Sciatic nerve (tissue), 2 donors: Measurements from ENCODE around the gene NDRG4. TPM values are rescaled to one million over a fixed set of nuclear protein-coding genes. Genes with fewer than 3 reads are reported as not detected.

Source experiments
- ATAC-seq: fragments of 200-7000 bp; cut with Tn5 transposase; one replicate; pipeline ENCODE4 v1.9.1; 2020; ENCODE audit warnings: mild to moderate bottlenecking, moderate library complexity
- DNase-seq: peaks from one replicate; pipeline ENCODE4 v3.0.0-alpha.2; 2020; ENCODE audit warnings: low spot score
- intact Hi-C: fragments of 100-400 bp; cut with DNase I; formaldehyde crosslinking; loops from one replicate; pipeline ENCODE4 v1.14.2; 2022
- total RNA-seq: library from RNA; stranded (reverse); fragmentation: NEBNext Ultra II Directional; extraction: Animal tissue kit (Norgen Biotek cat#: 25700); gene quantifications from one replicate; pipeline ENCODE4 v1.2.1, GENCODE V29; 2021
- donor health status: DM: no; HTN: no; CAD: no.
- donor health status: DM: no; HTN: no; CAD: no.

NDRG4 gene
- total RNA-seq, 1 donor from 2014 or later = 7.4 TPM

DNA sequence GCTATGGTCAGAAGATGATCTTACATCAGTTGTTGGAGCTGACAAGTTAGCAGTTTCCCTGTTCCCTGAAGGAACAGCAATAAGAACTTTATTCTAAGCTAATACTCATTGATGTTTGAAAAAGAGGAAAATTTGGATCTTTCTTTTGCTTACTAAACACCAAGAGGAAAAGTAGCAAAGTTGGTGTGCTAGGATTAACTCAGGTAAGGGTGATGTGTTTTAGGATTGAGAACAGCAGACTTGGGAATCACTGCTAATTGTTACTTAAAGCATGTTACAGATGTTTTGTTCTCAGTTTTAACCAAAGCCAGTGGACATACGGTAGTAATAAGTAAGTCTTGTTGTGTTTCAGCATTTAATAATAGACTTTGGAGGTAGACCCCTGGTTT is 19.0 kb downstream of the NDRG4 start:
- ATAC-seq = no peak
- intact Hi-C loops = no loop called here
- DNase-seq = no peak

DNA sequence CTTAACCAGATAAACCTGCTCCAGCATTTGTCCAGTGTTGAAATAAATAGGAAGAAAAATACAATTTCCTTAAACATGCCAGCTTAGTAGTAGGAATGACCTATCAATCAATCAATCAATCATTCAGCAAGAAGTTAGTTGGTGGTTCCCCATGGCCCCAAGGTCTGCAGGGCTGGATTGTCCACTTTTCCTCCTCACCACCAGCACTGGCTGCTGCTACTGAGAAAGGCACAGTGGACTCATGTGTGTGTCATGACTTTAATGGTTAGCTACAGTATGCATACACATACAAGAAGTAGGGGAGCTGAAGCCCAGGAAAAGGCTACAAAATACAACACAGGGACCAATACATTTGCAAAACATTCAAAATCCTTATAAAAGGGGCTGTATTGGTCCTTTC is 19.8 kb downstream of the NDRG4 start:
- ATAC-seq (no peak), DNase-seq (no peak)
- intact Hi-C loops = no loop called here

DNA sequence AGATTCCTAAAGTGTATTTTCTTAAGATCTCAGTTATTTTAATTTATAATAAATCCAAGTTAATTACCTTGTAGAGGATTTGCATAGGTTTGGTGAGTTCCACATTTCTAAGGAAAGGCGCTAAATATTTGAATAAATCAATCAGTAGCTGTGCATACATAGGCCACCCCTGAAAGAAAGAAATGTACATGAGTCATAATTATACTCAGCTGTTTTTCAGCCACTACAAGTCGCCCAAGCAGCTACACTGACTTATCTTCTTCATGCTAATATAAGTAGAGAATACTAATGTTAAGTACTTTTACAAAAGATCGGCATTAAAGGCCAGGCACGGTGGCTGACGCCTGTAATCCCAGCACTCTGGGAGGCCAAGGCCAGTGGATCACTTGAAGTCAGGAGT is 30.2 kb downstream of the NDRG4 start:
- ATAC-seq (no peak), DNase-seq (no peak)
- intact Hi-C loops = no loop called here

DNA sequence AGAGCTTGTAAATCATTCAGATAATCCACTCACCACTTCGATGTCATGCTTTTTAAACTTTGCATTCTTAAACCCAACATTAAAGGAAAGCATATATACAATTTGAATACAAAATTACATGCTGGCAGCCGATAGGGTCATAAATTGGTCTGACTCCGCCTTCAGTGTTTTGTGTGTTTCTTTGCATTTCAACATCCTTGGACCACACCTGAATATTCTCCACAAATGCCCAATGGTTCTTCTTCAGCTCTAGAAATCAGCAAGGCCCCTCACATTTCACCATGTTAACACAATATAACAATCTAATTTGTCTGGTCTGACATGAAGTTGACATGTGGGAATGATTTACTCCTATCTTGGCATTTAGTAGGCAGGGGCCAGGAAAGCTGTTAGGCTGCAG is 32.5 kb downstream of the NDRG4 start:
- ATAC-seq (no peak), DNase-seq (no peak)
- intact Hi-C loops = no loop called here

DNA sequence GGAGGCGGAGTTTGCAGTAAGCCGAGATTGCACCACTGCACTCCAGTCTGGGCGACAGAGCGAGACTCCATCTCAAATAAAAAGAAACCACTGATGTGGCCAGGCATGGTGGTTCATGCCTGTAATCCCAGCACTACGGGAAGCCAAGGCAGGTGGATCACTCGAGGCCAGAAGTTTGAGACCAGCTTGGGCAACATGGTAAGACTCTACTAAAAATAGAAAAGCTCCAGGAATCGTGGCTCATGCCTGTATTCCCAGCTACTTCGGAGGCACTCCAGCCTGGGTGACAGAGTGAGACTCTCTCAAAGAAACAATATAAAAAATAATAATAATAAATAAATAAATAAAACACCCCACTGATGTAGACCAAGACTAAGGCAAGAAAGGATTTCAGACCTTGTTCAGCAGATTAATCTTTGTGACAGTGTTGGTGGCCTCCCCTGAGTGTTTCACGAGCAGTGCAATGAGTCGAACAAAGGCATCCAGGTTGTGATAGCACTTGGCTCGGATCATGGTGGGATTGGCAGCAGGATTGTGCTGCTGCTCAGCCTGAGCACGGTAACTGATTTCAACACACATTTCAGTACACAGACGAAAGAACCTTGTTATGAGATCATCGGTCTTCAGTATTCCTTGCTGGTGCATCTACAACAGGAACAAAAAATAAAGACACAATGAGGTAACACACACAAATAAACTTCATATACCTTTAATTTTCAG is 34.0 kb downstream of the NDRG4 start:
- intact Hi-C loops = no loop called here
- ATAC-seq (no peak), DNase-seq (no peak)

DNA sequence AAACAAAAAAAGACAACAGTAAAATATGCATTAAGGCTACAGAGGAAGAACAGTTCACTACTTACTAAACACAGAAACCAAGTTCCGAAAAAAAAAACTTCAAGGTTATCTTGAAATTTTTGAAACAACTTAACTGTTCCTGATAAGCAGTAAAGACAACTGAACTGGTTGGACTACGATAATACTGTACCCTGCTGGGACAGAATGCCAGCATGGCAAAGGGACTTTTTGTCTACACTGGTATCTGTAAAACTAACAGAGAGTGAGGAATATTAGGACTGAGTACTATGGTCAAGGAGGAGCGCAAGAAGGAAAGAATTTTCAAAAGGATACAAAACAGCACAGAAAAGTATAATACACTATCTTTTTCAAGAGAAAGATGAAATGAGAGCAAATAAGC is 35.2 kb downstream of the NDRG4 start:
- ATAC-seq = no peak
- intact Hi-C loops = no loop called here
- DNase-seq = no peak

DNA sequence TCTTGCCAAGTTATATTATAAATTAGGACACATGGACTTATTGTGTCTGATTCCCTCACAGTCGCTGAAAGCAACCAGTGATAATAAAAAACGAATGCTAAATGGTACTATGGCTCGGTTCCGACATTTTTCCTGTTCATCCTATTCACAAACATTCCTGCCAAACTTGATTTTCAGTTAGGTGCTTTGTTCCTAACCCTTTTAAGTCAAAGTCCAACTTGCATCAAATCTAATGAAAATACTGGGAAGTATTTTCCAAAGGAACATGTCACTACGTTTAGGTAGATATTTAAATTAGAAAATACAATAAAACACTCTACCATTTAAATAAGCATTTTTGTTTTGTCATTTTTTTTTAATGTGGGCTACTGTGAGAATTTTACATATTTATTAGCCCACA is 36.3 kb downstream of the NDRG4 start:
- ATAC-seq (no peak), DNase-seq (no peak)
- intact Hi-C loops = no loop called here

DNA sequence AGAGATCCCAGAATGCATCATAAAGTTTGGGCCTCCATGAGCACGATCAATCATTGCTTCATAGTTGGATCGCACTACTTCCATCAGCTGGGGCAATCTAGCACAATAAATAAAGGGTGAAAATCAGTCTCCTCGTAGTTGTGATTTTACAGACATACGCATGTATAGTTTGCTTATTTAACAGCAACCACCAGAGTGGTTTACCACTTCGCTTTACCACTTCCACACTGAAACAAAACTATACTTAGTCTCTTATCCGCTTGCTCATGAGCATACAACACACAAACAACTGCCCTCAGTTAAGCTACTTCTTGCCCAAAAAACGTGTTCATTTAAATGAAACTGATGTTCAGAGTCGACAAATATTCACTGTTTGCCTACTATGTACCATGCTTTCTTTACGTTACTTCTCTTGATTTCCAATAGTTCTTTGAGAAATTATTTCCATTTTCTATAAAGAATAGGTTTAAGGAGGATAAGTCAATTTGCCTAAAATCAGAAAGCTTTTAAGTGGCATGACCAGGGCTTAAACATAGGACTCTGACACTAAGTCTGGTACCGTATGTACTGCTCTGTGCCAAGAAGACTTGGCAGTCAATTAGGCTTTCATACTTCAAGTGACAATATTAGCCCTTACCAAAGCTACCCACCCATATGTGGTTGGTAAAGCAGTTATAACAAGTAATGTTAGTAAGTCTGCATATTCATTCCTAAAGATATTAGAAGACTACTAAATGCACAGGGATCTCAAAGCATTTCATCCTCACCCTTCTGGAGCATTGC is 37.4 kb downstream of the NDRG4 start:
- DNase-seq (no peak), ATAC-seq (no peak)
- intact Hi-C loops = no loop called here

DNA sequence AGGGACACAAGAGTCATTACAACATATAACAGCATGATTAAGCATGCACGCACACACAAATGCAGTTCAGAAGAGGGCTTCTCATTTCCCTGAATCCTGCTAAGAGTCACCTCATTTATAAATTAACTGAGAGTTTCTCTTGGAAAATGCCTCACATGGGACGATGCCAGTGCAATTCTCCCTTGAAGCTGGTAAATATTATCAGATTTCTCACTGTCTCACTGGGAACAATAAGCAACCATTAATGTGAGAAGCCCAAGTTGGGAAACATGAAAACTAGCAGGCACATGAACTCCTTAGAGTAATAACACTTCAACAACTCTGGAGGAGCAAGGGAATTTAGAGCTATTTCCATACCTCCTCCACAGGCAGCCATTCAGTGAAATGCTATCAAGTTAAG is 41.8 kb downstream of the NDRG4 start:
- intact Hi-C loops = no loop called here
- DNase-seq (no peak), ATAC-seq (no peak)

DNA sequence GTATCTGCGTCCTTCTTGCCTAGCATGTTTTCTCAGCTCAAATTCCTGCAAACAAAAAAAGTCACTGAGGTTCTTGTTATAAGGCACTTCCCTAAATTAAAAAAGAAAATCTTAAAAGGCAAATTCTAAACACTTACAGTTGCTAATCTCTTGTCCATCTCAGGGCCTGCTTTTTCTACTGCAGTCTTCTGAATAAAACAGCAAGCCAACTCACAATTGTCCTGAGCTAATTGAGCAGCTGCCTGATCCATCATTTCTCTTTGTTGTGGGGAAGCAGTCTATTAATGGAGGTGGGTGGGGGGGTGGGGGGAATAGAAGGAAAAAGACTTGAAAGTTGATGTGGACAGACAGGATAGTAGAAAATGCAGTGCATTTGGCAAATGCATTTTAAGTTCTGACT is 42.3 kb downstream of the NDRG4 start:
- ATAC-seq = no peak
- DNase-seq = no peak
- intact Hi-C loops = no loop called here

DNA sequence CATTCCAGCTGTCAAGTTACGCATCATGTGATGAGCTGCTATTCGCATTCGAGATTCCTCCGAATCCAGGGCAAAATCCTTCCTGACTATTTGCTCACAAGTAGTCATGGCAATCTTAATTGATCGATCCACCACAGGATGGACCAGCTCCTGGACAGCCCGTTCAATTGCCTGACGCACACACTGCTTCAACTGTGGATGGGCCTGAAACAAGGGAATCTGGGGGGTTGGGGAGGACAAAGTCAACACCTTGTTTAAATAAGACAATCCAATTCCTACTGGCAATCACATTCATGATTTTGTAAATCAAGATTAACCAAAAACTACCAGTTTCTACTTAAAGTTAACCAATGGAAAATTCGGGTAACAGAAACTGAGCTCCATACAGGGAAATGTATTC is 43.7 kb downstream of the NDRG4 start:
- no peak for ATAC-seq
- no peak for DNase-seq
- intact Hi-C loops = no loop called here

DNA sequence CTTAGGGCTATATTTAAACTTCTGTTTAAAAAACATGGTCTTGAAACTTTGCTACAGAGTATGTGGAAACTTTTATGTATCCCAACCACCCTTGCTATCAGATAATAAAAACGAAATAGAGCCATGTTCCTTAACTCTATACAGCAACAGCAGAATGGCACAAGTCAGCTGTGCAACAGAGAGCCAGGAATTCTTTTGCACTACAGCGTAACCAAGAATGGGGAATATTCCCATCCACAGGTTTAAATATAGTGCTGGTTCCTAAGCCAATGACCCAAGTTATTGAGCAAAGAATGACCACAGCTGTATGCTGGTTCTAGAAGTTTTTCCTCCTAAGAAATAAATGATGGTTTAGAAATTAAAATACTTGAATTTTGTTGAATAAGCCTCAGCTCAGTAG is 48.4 kb downstream of the NDRG4 start:
- intact Hi-C loops = no loop called here
- ATAC-seq = no peak
- DNase-seq = no peak

DNA sequence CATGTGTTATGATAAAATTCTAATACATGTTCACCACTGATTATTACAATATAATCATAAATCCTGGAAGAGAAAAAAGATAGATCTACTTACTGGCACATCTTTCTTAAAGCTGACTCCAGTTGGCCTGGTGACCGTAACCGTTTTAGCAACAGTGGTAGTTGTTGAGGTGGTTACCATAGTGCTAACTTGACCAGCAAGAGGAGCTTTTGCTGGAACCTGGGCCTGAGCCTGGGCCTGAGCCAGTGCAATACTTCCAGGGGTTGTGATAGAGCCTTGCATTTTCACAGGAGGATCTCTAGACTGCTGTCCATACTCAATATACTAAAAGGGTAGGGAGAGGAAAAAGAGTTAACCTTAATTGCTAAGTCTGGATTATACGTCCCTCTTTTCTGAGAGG is 51.6 kb downstream of the NDRG4 start:
- no peak for DNase-seq
- no peak for ATAC-seq
- intact Hi-C loops = no loop called here

DNA sequence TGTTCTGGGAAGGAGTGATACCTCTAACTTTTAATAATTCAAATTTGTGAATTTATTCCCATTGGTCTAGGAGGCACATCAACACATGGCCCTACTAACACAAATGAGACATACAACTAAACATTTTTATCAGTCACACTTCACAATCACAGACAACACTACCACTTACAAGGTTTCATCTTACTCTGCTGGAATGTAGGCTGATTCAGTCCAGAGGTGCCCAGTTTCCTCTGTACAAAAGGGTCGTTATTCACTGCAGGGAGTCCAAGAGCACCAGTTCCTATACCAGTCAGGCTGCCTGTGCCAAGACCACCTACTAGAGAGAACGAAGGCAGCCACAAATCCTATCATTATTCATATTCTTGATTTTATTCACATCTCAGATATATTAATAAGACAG is 56.7 kb downstream of the NDRG4 start:
- intact Hi-C loops = no loop called here
- ATAC-seq (no peak), DNase-seq (no peak)

Other genes with a start within 250 kb of the NDRG4 start
- gene PRSS54, start 205.1 kb upstream of the NDRG4 start, total RNA-seq = not detected
- 3.1 TPM for gene GINS3, start 107.7 kb upstream of the NDRG4 start, total RNA-seq
- gene SETD6, start 15.4 kb downstream of the NDRG4 start, total RNA-seq = 18.2 TPM
- 144 TPM for gene CNOT1, start 129.7 kb downstream of the NDRG4 start, total RNA-seq
- 15.6 TPM for gene SLC38A7, start 184.6 kb downstream of the NDRG4 start, total RNA-seq
- gene GOT2, start 234.2 kb downstream of the NDRG4 start, total RNA-seq = 38.7 TPM